Omental fat pad (tissue), 4 donors: Measurements from ENCODE around the gene NTM. TPM values are rescaled to one million over a fixed set of nuclear protein-coding genes. Genes with fewer than 3 reads are reported as not detected.

Source experiments
- ATAC-seq: fragments of 150-250 bp; one replicate; pipeline ENCODE4 v1.9.1; 2016; ENCODE audit warnings: mild to moderate bottlenecking, moderate library complexity; ENCODE audit not compliant: low FRiP score
- DNase-seq: peaks from one replicate; pipeline ENCODE4 v3.0.0-alpha.2; 2019; ENCODE audit warnings: low spot score
- total RNA-seq, 4 donors: library from RNA; depleted of rRNA; stranded (reverse); fragments of >200 nt; gene quantifications; one replicate each; pipeline ENCODE4 v1.1.0, GENCODE V29; 2016
- TF ChIP-seq, protein P1 (sequence below), 3 donors: fragments of 450-650 bp; IDR thresholded peaks; one replicate each; pipeline ENCODE4 v1.5.1; 2016 to 2017; ENCODE audit warnings: antibody characterized with exemption in 3 of 3, mild to moderate bottlenecking in 3 of 3, moderate library complexity in 2 of 3

Gene NTM
- total RNA-seq, 4 donors from 2014 or later, result 0.56 to 5.5 (median 2.4) TPM

DNA sequence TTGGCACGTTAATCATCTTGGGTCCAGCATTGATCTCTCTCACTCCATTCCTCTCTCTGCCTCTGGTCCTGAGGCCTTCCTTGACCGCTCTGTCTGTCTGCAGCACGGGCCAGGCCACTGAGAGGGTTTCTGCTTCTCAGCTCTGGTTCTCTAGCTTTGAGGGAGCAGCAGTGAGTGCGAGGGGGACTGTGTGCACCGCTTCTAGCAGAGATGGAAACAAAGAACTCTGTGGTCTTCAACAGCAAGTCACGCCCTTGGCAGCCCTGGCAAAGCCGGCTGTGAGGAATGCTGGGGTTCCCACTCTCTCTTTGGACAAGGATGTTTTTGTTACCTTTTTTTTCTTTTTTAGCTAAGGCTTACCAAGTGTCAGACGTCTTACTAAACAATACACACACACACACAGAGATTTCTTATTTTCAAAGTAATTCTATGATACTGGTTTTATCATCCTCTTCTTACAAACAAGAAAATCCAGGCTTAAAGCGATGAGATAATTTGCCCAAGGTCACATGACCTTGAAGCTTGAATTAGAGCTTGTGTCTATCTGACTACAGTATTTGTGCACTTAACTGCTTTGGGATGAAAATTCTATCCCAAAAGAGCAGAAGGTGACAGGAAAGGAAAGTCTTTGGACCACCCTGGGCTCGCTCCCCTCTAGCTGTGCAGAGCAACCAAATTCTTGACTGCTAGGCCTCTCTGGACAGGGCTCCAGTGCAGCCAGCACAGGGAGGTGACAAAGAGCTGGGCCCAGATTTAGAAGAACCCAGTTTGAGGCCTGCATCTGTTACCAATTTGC is 293.2 kb downstream of the NTM start:
- DNase-seq, result no peak

DNA sequence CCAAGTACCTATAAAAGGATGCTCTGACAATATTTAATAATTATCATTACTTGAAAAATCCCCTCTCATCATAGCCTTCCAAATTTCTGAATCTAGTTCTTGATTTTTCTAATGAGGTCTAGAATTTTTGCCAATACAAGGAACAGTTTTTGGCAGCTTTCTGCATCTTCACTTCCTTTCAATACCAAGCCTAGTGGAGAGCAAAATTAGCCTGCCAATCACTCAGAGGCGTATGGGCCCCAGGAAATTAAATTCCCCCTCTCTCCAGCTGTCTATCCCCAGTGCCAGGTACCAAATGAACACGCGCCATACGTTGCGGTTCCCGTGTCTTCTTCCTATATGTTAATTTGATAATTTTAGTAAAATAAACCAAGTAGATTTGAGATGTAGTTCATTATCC is 293.9 kb downstream of the NTM start:
- no peak for DNase-seq
- no peak for ATAC-seq

More for the DNA sequence above, 293.2 kb downstream of the NTM start:
- ATAC-seq, result no peak
- TF ChIP-seq, protein P1, sequence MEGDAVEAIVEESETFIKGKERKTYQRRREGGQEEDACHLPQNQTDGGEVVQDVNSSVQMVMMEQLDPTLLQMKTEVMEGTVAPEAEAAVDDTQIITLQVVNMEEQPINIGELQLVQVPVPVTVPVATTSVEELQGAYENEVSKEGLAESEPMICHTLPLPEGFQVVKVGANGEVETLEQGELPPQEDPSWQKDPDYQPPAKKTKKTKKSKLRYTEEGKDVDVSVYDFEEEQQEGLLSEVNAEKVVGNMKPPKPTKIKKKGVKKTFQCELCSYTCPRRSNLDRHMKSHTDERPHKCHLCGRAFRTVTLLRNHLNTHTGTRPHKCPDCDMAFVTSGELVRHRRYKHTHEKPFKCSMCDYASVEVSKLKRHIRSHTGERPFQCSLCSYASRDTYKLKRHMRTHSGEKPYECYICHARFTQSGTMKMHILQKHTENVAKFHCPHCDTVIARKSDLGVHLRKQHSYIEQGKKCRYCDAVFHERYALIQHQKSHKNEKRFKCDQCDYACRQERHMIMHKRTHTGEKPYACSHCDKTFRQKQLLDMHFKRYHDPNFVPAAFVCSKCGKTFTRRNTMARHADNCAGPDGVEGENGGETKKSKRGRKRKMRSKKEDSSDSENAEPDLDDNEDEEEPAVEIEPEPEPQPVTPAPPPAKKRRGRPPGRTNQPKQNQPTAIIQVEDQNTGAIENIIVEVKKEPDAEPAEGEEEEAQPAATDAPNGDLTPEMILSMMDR (IDR thresholded peaks at IDR 0.05), result no peak

DNA sequence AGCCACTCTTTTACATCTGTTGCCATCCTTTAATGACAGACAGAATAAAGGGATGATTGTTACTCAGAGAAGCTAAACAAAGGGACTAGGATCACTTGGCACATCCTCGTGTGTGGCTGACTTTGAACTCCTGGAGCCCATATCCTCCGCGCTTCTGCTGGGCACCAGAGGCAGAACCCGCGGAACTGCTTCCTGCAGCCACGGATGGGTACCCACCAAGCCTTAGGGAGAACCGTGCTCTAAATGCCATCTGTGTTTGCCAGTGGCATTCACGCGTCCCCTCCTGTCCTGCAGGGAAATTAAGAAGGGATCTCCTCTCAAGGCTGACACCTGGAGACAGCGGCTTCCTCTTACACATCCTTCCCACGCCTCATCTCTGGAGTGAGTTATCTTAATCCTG is 294.4 kb downstream of the NTM start:
- no peak for DNase-seq
- no peak for ATAC-seq
- TF ChIP-seq, protein P1 (IDR thresholded peaks at IDR 0.05), result no peak

More for the DNA sequence above, 293.9 kb downstream of the NTM start:
- TF ChIP-seq, protein P1 (IDR thresholded peaks at IDR 0.05), result no peak

DNA sequence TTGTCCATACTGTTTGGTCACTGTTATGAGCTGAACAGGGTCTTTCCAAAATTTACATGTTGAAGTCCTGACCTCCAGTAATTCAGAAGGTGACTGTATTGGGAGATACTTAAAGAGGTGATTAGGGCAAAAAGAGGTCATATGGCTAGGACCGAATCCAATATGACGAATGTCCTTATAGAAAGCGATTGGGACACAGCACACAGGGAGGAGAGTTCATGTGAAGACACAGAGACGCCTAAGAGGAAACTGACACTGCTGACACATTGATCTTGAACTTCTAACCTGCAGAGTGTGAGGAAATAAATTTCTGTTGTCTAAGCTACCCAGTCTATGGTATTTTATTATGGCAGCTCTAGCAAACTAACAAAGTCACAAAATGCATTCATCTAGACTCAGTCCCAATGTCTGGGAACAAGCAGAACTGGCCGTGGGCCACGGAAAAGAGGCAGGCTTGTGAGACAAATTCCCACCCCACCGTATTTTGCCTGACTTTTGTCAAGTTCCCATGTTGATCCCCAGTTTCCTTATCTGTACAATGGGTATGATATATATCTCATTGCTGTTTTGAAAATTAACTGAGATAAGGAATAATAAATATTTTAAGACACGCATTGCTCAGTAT is 295.0 kb downstream of the NTM start:
- no peak for ATAC-seq
- TF ChIP-seq, protein P1 (IDR thresholded peaks at IDR 0.05), result no peak
- DNase-seq, result no peak

DNA sequence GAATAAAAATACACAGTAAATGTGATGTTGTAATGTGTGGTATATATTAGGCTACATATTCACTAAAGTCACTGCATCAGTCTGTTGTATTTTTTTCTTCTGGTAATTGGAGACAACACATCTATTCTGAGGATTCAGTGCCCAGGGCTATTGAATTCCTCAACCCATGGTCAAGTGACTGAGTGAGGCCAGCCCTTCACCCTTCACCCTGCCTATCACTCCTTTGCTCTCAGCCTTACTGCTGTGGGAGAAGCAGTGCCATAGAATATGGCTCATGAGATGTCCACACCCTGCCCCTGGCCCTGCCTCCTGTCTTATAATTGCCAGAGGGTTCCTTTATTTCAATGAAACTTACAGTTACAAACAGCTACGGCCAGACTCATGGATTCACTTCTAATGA is 295.6 kb downstream of the NTM start:
- DNase-seq (no peak), ATAC-seq (no peak)
- TF ChIP-seq, protein P1 (IDR thresholded peaks at IDR 0.05), result no peak

DNA sequence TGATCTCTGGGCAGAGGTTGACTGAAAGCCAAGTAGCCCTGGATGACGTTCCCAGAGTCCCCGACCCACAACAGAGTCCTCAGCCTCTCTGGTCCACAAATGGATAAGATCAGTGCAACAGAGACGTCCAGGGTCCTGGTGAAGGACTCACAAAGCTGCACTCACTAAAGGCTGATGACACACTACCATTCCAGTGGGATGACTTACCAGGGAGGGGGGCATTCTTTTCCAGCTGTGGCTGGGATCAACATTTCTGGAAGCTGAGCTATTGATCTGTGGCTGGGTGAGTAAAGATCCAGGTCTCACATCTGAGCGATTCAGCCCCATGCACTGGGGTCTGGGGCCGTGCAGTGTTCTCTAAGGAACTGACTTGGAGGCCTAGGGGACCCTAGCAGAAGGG is 296.2 kb downstream of the NTM start:
- TF ChIP-seq, protein P1 (IDR thresholded peaks at IDR 0.05), result no peak
- ATAC-seq, result no peak

DNA sequence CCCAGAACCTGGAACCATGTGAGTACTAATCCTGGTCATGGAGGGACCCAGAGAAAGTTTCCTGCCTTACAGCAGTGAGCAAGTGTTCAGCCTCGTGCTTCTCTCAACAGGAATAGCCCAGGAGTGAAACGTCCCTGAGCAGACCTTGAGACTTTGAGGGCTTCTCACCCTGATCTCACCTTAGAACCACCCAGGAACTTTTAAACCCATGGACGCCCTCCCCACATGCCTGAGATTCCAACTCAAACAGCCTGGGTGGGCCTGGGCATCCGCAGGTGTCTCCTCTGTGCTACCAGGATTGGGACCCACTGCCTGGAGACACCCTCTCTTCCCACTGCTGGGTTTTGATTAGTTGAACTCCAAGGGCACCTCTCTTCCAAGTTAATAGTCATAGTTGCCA is 297.2 kb downstream of the NTM start:
- DNase-seq (no peak), ATAC-seq (no peak)
- TF ChIP-seq, protein P1 (IDR thresholded peaks at IDR 0.05), result no peak

More for the DNA sequence above, 296.2 kb downstream of the NTM start:
- no peak for DNase-seq
